T-helper 2 cell (primary cell): ENCODE measurements around the gene ACKR3.

Experiments
- DNase-seq, 5 experiments: peaks; one replicate each; pipeline versions ENCODE4 v3.0.0 to v3.0.0-alpha.2; 2012 to 2022

Gene ACKR3

GRCh38 chr2:236612737-236613136 is 43.1 kb downstream of the ACKR3 start:
- DNase-seq, result no peak

- no peak for DNase-seq
Measured at GRCh38 chr2:236613612-236614011, 44.0 kb downstream of the ACKR3 start.

DNA sequence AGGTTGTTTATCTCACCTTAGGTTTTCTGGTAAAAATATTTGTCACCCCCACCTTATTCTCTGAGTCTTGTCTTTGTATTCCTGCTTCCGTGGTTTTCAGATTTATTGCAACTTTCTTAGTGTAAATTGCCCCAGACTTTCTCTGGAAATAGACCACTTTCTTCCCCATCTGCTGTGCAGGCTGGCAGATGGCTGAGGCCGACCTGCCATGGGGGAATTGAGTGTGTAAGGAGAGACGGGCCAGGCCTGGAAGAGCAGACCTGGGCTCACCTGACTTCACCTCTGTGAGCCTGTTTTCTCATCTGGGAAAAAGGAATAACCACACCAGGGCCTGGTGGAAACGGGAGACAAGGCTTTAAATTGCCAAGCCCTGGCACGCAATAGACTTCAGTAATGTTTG is 44.9 kb downstream of the ACKR3 start:
- no peak for DNase-seq

DNA sequence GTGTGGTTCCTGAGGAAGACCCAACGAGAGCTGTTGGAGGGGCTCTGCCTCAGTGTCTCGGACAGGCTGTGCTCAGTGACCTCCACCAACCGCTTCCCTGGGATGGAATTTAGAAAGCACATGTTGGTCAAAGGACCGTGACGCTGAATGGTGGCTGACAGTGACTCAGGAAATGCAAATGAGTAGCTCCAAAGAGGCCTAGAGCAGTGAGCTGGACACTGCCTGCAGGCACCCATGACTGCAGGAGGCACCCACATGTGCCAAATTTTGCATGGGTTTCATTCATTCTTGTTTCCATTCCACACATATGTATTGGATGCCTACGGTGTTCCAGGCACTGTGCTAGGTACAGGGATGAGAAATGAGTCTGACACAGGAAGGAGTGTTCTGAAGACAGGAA is 46.4 kb downstream of the ACKR3 start:
- DNase-seq, result no peak

GRCh38 chr2:236616624-236617023 is 47.0 kb downstream of the ACKR3 start:
- DNase-seq, result no peak

DNA sequence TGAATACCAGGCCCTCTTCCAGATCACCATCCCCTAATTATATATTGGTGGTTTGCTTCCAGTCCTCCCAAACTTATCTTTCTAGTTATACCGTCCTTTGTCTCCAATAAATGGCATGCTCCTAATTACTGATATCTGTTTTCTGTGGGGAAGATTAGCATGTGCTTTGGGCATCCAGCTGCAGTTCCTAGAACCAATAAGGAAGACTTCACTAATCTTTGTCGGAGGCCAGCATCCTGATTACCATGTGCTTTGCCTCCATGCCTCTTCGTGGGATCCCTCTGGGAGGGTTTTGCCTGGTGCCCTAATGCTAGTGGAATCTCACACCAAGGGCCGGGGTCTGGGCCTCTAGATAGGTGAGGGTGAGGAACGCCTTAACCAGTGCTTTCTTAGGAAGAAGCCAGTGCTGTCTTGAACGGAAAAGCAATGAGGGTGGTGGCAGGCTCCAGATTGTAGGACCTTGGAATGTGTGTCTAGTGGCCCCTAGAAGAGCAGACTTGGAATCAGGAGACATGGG is 47.7 kb downstream of the ACKR3 start:
- DNase-seq, result no peak

DNA sequence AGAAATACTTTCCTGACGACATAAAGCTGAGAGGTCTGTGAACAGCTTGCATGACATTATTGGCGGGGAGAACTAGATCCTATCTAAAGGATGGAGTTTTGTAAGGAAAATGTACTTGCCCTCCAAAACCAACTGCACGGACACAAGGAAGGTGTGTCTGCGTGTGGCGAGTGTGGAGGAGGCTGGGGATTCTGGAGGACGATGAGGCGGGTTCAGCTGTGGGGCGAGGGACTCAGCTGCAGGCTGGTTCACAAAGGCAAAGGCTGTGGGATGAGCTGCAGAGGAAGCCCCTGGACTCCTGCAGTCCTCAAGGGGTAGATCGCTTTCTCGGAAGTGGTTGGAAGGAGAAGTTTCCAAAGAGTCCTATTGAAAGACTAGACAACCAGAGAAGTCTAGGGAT is 48.2 kb downstream of the ACKR3 start:
- DNase-seq, result no peak

DNA sequence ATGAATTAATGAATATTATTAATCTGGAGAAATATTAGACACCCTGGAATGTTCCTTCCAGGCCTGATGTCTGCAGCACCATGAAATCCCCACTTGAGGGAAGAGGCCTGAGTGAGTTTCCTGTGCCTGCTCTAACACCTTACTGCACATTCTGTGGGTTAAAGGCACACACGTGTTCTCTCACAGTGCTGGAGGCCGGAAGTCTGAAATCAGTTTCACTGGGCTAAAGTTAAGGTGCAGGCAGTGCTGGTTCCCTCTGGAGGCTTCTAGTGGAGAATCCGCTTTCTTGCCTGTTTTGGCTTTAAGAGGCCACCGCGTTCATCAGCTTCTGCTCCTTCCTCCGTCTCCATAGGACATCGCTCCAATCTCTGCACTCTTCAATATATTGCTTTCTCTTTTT is 48.7 kb downstream of the ACKR3 start:
- DNase-seq, result peak in 1 of 5 experiments; percentile 10

DNA sequence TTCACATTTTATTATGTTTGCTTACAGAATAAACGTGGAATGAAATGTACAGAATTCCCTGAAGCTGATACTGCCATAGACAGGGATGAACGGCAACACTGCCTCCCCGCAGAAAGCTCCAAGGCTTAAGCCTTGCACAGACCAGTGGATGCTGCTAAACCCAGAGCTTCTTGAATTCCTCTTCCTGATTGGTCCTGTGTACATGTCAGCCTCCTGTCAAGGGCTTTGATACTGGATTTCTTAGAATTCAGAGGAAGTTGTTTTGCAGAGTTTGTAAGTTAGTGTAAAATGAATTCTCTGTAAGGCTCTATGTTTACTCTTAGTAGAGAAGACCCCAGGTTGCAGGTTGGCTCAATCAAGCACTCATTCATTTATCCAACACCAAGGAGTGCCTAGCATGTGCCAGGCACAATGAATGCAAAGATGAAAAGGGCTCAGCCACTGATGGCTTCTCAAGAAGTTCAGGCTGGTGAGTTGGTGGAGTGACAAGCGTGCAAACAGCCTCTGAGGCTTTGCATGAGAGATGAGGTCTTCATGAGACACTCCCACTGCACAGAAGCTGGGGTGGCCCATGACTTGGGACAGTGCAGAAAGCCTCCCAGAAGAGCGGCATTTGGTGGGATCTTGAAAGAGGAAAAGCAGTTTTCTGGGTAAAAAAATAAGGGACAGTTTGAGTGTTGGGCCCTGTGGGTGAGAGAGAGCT is 50.4 kb downstream of the ACKR3 start:
- DNase-seq, result no peak

DNA sequence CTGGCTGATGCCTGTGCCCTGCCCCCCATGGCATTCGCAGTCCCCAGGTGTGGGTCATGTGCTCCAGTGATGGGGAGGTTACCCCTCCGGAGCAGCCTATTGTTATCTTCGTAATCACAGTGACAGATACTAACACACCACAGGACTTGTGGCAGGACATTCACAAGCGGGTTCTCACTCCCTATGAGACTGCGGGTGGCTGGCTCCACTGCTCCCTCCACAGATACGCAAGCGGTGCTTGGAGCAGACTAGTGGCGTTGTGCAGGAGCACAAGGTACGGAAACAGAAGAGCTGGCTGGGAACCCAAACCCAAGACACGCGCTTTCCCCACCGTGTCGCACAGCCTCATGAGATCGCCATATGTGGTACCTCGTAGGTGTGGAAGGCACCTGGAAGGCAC is 52.2 kb downstream of the ACKR3 start:
- DNase-seq, result no peak

GRCh38 chr2:236622201-236622600 is 52.6 kb downstream of the ACKR3 start:
- no peak for DNase-seq

DNA sequence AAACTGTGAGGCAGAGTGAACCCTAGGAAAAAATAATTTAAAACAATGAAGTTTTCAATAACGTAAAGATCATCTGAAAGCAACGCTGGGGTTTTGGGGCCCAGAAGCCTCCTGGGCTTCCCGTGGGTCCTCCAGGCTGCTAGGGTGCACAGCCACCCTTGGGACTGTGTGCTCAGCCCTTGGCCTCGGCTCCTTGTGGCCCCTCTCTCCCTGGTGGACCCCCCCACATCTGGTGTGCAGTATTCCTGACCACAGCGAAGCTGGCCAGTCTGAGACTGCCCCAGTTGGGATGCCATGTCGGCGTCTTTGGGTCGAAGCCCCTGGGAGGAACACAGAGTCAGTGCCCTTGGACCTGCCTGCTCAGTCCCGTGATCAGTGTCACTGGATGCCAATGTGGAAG is 53.0 kb downstream of the ACKR3 start:
- no peak for DNase-seq

DNA sequence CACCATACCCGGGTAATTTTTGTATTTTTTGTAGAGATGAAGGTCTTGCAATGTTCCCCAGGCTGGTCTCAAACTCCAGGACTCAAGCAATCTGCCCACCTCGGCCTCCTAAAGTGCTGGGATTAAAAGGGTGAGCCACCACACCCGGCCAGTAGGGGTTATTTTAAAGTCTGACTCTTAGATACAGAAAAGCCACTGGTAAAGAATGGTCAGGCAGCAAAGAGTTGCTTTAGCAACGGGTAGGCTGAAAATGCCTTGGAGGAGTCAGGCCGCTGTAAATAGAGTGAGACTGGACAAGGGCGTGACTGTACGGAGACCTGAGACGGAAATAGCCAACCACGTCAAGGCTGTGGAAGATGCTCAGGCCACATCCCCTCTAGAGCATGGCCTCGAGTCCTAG is 54.2 kb downstream of the ACKR3 start:
- no peak for DNase-seq

- no peak for DNase-seq
Measured at GRCh38 chr2:236625156-236625690, 55.6 kb downstream of the ACKR3 start.

DNA sequence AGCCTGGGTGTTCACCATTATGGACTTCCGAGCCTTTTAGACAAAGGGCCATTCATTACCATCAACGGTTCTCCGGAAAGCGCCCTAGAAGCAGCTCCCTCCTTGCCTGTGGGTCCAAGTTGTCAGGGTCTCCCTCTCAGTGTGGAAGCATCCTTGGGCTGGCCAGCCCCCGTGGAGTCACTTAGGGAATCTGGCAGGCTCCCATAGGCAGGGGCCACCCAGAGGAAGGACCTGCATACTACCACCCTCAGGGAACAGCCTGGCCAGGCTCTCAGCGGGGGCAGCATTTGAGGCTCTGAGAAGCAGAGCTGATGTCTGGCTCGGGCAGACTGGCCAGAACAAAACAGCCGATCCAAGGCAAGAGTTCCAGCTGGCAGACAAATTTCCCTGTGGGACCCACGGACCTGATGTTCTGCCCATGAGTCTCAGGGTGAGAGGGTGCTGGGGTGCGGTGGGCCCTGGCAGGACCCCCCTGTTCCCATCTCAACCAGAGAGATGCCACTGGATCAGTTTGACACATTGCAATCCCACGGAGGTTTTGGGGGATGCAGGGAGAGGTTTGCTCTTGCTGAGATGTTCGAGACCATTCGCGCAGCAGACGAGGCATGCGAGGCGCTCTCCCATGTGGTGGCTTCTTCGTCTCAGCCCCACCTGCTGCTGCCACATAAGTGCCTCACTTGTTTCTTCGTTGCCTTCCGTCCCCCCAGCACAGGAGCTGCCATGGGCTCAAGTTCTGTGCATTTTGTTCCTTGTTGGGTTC is 56.9 kb downstream of the ACKR3 start:
- DNase-seq, result no peak

GRCh38 chr2:236627193-236627592 is 57.6 kb downstream of the ACKR3 start:
- no peak for DNase-seq

DNA sequence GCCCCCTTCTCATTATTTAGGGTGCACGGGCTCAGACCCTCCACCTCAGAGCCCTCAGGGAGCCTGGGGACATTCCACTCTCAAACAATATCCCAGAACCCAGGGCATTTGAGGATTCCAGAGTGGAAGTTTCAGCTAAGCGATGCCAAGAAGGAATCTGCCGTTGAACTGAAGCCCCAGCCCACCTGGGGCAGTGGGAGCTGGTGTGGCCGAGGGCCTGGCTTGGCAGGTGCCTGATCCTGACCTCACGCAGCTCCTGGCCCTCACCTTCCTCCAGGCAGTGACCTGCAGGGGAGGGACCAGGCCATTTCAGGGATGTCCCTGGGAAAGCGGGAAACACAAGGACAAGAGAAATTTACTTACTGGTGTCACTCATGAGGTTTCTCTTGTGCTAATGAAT is 58.2 kb downstream of the ACKR3 start:
- DNase-seq, result no peak

DNA sequence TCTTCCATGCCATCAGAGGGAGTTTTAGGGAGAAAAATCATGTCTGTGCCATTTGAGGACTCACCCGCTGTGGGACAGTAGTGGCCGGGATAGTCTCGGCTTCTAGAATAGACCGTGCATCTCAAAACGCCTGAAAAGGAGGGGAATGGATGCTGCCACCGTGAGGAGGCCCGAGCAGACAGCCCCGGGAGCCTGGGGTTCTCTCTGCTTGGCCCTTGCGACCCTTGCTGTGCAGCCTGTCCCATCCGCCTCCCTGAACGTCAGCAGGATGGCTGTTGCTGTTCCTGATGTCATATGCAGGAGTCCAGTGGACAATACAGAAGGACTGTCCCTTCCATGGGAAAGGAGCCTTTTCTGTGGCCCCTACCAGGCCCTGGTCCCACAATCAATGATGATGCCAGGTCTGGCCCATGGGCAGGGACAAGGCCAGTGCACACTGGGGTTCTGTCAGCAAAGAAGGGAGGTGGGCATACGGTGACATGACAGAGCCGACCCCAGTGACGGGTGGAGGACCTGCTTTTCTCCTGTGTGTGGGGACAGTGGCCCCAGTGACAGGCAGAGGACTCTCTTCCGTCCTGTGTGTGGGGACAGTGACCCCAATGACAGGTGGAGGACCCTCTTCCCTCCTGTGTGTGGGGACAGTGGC is 58.8 kb downstream of the ACKR3 start:
- DNase-seq, result no peak

GRCh38 chr2:236628981-236629605 is 59.5 kb downstream of the ACKR3 start:
- no peak for DNase-seq

GRCh38 chr2:236629961-236630872 is 60.6 kb downstream of the ACKR3 start:
- DNase-seq, result no peak

- no peak for DNase-seq
Measured at GRCh38 chr2:236631281-236631855, 61.7 kb downstream of the ACKR3 start.
